Activated CD4-positive, CD25-positive, alpha-beta regulatory T cell treated with anti-CD3 and anti-CD28 coated beads, Interleukin-2, amount 50 U/mL, for 72 hours (primary cell): ENCODE results near the gene EPB41L3.
"Not testable (repeated sequence)": the region's sequence is repeated elsewhere in the genome, so short reads cannot be mapped to it uniquely, and the experiment has no call there.

Source experiments
- DNase-seq: peaks from one replicate; pipeline ENCODE4 v3.0.0; 2021

Gene EPB41L3

GRCh38 chr18:5529471-5529870, 14.3 kb downstream of the EPB41L3 start:
- DNase-seq, result no peak

GRCh38 chr18:5527603-5528002, 16.2 kb downstream of the EPB41L3 start:
- no peak for DNase-seq

GRCh38 chr18:5524660-5525059, 19.1 kb downstream of the EPB41L3 start:
- DNase-seq, result no peak

GRCh38 chr18:5521000-5521399, 22.8 kb downstream of the EPB41L3 start:
- DNase-seq, result no peak

- DNase-seq, result no peak
These were observed 23.3 kb downstream of the EPB41L3 start for GRCh38 chr18:5520464-5520863.

GRCh38 chr18:5519448-5520298, 24.1 kb downstream of the EPB41L3 start:
- no peak for DNase-seq

- no peak for DNase-seq
These were observed 24.9 kb downstream of the EPB41L3 start for GRCh38 chr18:5518899-5519371.

GRCh38 chr18:5518179-5518770, 25.5 kb downstream of the EPB41L3 start:
- no peak for DNase-seq

GRCh38 chr18:5516841-5517240, 27.0 kb downstream of the EPB41L3 start:
- DNase-seq, result no peak

- no peak for DNase-seq
These were observed 28.6 kb downstream of the EPB41L3 start for GRCh38 chr18:5515011-5515784.

- no peak for DNase-seq
These were observed 29.9 kb downstream of the EPB41L3 start for GRCh38 chr18:5513947-5514346.

- no peak for DNase-seq
These were observed 31.6 kb downstream of the EPB41L3 start for GRCh38 chr18:5512176-5512575.

- DNase-seq, result not testable (repeated sequence)
These were observed 32.3 kb downstream of the EPB41L3 start for GRCh38 chr18:5511541-5511940.

GRCh38 chr18:5510135-5510846, 33.5 kb downstream of the EPB41L3 start:
- no peak for DNase-seq

GRCh38 chr18:5508821-5509220, 35.0 kb downstream of the EPB41L3 start:
- no peak for DNase-seq

GRCh38 chr18:5507756-5508155, 36.0 kb downstream of the EPB41L3 start:
- DNase-seq, result no peak

- DNase-seq, result no peak
These were observed 37.6 kb downstream of the EPB41L3 start for GRCh38 chr18:5506174-5506573.

- no peak for DNase-seq
These were observed 40.1 kb downstream of the EPB41L3 start for GRCh38 chr18:5503740-5504139.

GRCh38 chr18:5500158-5500939, 43.4 kb downstream of the EPB41L3 start:
- no peak for DNase-seq

GRCh38 chr18:5498452-5498851, 45.3 kb downstream of the EPB41L3 start:
- no peak for DNase-seq

GRCh38 chr18:5496305-5496704, 47.5 kb downstream of the EPB41L3 start:
- no peak for DNase-seq
